OCI-LY1 (cell line): ENCODE results near the gene SMARCC2.

Experiments used
- H2AFZ ChIP-seq: fragments of 200-600 bp; sonication (generic), shearing (Covaris generic); 2 replicates; pipeline ENCODE4 v1.6.0; 2014; ENCODE audit warnings: antibody characterized with exemption, mild to moderate bottlenecking, low read length
- H3F3A ChIP-seq: fragments of 200-600 bp; sonication (generic), shearing (Covaris generic); 2 replicates; pipeline ENCODE4 v1.6.0; 2014; ENCODE audit warnings: mild to moderate bottlenecking, antibody characterized with exemption, low read length, moderate library complexity; ENCODE audit not compliant: insufficient read depth
- H3K27ac ChIP-seq: fragments of 200-600 bp; sonication (generic); 2 replicates; pipeline ENCODE4 v1.5.1; 2014; ENCODE audit warnings: low read length, mixed run types, mild to moderate bottlenecking, low read depth; ENCODE audit not compliant: poor library complexity, severe bottlenecking
- H3K27me3 ChIP-seq: fragments of 200-600 bp; sonication (generic); 2 replicates; pipeline ENCODE4 v1.6.0; 2014; ENCODE audit warnings: antibody characterized with exemption, mild to moderate bottlenecking, low read length, moderate library complexity; ENCODE audit not compliant: insufficient read depth
- H3K36me3 ChIP-seq: fragments of 200-600 bp; sonication (generic); 2 replicates; pipeline ENCODE4 v1.6.1; 2014; ENCODE audit warnings: mild to moderate bottlenecking, antibody characterized with exemption, low read length, moderate library complexity, mixed read lengths; ENCODE audit not compliant: insufficient read depth
- H3K4me1 ChIP-seq: fragments of 200-600 bp; sonication (generic); 2 replicates; pipeline ENCODE4 v1.5.1; 2014; ENCODE audit warnings: mild to moderate bottlenecking, low read length, moderate library complexity; ENCODE audit not compliant: insufficient read depth, severe bottlenecking
- H3K4me2 ChIP-seq: fragments of 200-600 bp; sonication (generic), shearing (Covaris generic); 2 replicates; pipeline ENCODE4 v1.6.1; 2014; ENCODE audit warnings: low read length
- H3K4me3 ChIP-seq: fragments of 200-600 bp; sonication (generic); 2 replicates; pipeline ENCODE4 v1.5.1; 2014; ENCODE audit warnings: low read length, low read depth, mild to moderate bottlenecking, mixed read lengths; ENCODE audit not compliant: poor library complexity, severe bottlenecking
- H3K79me2 ChIP-seq: fragments of 200-600 bp; shearing (Covaris generic); 2 replicates; pipeline ENCODE4 v1.6.1; 2016; ENCODE audit warnings: mixed run types, low read length, mixed read lengths; ENCODE audit not compliant: insufficient read depth
- H3K9ac ChIP-seq: fragments of 200-600 bp; sonication (generic), shearing (Covaris generic); 2 replicates; pipeline ENCODE4 v1.6.1; 2014; ENCODE audit warnings: mild to moderate bottlenecking, low read length, mixed read lengths
- H3K9me2 ChIP-seq: fragments of 200-600 bp; sonication (generic), shearing (Covaris generic); 2 replicates; pipeline ENCODE4 v1.6.1; 2014; ENCODE audit warnings: low read depth, mild to moderate bottlenecking, low read length, mixed read lengths
- H3K9me3 ChIP-seq: fragments of 200-600 bp; shearing (Covaris generic); 2 replicates; pipeline ENCODE4 v1.6.1; 2014; ENCODE audit warnings: low read length, mixed read lengths
- H4K20me1 ChIP-seq: fragments of 200-600 bp; sonication (generic), shearing (Covaris generic); 2 replicates; pipeline ENCODE4 v1.6.0; 2016; ENCODE audit warnings: mild to moderate bottlenecking, low read length; ENCODE audit not compliant: insufficient read depth
- CTCF ChIP-seq: fragments of 200-600 bp; sonication (generic), shearing (Covaris generic); IDR thresholded peaks from 2 replicates; pipeline ENCODE4 v1.5.1; 2017; ENCODE audit warnings: mild to moderate bottlenecking, antibody characterized with exemption, low read length, moderate library complexity, mixed read lengths
- EZH2 ChIP-seq: fragments of 200-600 bp; sonication (generic), shearing (Covaris generic); IDR thresholded peaks from 2 replicates; pipeline ENCODE4 v1.8.0; 2017; ENCODE audit warnings: borderline replicate concordance, mixed run types, mild to moderate bottlenecking, antibody characterized with exemption, low read length, moderate library complexity, mixed read lengths

The SMARCC2 gene

GRCh38 chr12:56141946-56142784 is 47.1 kb downstream of the SMARCC2 start:
- Histone ChIP-seq H3K36me3 (peaks cover 77% of the 10 kb centered on the region), H3K4me1 (no peaks in the 10 kb centered on the region), H3K4me2 (no peak overlapping the region), H4K20me1 (no peaks in the 10 kb centered on the region), H3F3A (no peaks in the 10 kb centered on the region), H2AFZ (no peak overlapping the region), H3K9ac (no peak overlapping the region), H3K27me3 (no peaks in the 10 kb centered on the region), H3K79me2 (no peaks in the 10 kb centered on the region), H3K27ac (no peak overlapping the region), H3K9me3 (no peaks in the 10 kb centered on the region), H3K9me2 (no peaks in the 10 kb centered on the region), H3K4me3 (no peak overlapping the region)
- TF ChIP-seq EZH2 (no peak), CTCF (no peak)

GRCh38 chr12:56137853-56138571 is 51.3 kb downstream of the SMARCC2 start:
- no peak overlapping the region for H3K9ac ChIP-seq
- no peaks in the 10 kb centered on the region for H3K79me2 ChIP-seq
- H3K27me3 ChIP-seq, result no peaks in the 10 kb centered on the region
- no peaks in the 10 kb centered on the region for H4K20me1 ChIP-seq
- no peak overlapping the region for H3K27ac ChIP-seq
- no peak overlapping the region for H3K4me2 ChIP-seq
- H3F3A ChIP-seq, result no peaks in the 10 kb centered on the region
- peaks cover 86% of the 10 kb centered on the region for H3K36me3 ChIP-seq
- no peak for TF ChIP-seq CTCF
- no peak for TF ChIP-seq EZH2
- no peak overlapping the region for H2AFZ ChIP-seq
- no peaks in the 10 kb centered on the region for H3K9me3 ChIP-seq
- H3K9me2 ChIP-seq, result no peaks in the 10 kb centered on the region
- no peak overlapping the region for H3K4me3 ChIP-seq
- H3K4me1 ChIP-seq, result no peaks in the 10 kb centered on the region

- Histone ChIP-seq H3K9ac (no peak overlapping the region), H3K36me3 (peaks cover 91% of the 10 kb centered on the region), H2AFZ (no peak overlapping the region), H3K4me2 (no peak overlapping the region), H3K9me3 (no peaks in the 10 kb centered on the region), H4K20me1 (no peaks in the 10 kb centered on the region), H3F3A (no peaks in the 10 kb centered on the region), H3K4me3 (no peak overlapping the region), H3K79me2 (no peaks in the 10 kb centered on the region), H3K4me1 (peaks cover 1% of the 10 kb centered on the region), H3K27me3 (no peaks in the 10 kb centered on the region), H3K9me2 (no peaks in the 10 kb centered on the region), H3K27ac (no peak overlapping the region)
- TF ChIP-seq EZH2 (no peak), CTCF (no peak)
Observed at GRCh38 chr12:56134897-56135296, 54.4 kb downstream of the SMARCC2 start.
